CD4-positive, alpha-beta T cell treated with Interferon gamma for 1 hour (primary cell): ENCODE measurements around the gene TULP3.

Experiments
- DNase-seq: peaks from one replicate; pipeline ENCODE4 v3.0.0-alpha.2; 2020

TULP3 gene

GRCh38 chr12:2933586-2933985 lies 42.9 kb downstream of the TULP3 start:
- no peak for DNase-seq

DNA sequence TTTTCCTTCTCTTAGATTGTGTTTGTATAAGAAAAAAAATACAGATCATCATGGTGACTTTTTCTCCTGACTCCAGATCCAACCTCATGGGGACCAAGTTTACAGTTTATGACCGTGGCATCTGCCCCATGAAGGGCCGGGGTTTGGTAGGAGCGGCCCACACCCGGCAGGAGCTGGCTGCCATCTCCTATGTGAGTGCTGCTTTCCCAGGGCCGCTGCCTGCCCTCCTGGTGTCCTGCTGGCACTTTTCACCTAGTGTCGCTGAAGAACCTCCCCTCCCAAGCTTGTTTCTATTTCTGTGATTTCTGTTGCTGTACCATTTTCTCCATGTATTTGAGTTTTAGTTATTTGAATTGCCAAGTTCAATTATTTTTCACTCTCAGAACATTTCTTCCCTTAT lies 43.7 kb downstream of the TULP3 start:
- DNase-seq, result no peak

DNA sequence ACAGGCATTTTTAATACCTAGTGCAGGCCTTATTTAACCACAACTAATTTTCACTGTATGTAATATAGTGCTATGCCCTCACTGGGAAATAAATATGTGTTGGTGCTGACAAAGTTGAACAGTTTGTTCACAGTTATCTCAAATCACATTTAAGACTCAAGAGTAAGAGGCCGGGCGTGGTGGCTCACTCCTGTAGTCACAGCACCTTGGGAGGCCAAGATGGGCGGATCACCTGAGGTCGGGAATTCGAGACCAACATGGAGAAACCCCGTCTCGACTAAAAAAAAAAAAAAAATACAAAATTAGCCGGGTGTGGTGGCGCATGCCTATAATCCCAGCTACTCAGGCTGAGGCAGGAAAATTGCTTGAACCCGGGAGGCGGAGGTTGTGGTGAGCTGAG lies 45.6 kb downstream of the TULP3 start:
- DNase-seq, result no peak

- DNase-seq, result no peak
Observed at GRCh38 chr12:2937500-2937899, 46.8 kb downstream of the TULP3 start.

DNA sequence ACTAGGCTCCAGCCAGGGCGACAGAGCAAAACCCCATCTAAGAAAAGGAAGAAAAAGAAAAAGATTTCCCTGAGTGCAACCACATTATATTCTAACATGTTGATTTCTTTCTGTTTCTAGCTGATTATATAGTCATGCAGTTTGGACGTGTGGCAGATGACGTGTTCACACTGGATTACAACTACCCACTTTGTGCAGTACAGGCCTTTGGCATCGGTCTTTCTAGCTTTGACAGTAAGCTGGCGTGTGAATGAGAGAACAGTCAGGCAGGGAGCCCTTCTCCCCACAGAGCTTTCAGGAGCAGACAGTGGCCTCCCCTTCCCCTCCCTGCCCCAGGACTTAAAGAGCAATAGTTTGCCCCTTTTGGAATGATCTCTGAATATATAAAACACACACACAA lies 48.5 kb downstream of the TULP3 start:
- DNase-seq, result no peak

- DNase-seq, result no peak
Observed at GRCh38 chr12:2940564-2940963, 49.9 kb downstream of the TULP3 start.

DNA sequence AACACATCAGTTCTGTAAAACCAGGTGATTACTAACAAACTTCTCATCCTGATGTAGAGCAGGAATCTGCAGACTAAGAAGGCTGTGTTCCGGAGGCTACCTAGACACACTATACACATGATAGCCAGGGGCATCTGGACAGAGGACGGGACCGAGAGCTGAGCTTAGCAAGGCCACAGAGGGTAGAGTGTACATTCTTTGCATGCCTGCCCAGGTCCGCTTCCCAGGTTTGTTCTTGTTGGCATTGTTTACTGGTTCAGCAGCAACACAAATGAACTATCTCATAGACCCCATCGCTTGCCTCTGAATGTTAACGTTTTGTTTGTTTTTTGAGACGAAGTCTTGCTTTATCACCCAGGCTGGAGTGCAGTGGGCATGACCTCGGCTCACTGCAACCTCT lies 50.8 kb downstream of the TULP3 start:
- no peak for DNase-seq

DNA sequence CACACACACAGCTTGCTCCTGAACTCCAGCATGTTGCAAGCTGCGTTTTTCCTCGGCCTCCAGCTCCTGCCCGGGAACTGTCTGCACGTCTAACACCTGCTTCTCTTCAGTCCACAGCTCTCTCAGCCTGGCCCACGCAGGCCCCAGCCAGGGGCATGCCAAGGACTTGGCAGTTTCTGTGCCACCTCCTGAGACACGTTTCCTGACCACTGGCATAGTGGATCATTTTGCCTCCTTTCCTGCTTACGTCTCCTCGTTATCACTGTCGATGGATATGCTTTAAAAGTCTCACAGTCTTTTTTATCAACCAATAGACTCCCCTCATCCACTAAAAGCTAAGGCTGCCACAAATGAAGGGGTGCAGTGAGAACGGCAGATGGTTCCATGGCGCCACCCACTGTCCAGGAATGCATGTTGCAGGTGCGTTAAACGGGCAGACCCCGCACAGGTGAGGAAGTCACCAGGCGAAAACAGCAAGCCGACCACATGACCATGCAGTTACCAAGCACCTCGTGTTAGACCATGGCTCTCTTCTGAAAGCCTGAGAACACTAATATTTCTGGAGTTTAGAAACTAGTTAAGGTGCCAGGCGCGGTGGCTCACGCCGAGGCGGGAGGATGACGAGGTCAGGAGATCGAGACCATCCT lies 53.8 kb downstream of the TULP3 start:
- DNase-seq, result peak; percentile 24

DNA sequence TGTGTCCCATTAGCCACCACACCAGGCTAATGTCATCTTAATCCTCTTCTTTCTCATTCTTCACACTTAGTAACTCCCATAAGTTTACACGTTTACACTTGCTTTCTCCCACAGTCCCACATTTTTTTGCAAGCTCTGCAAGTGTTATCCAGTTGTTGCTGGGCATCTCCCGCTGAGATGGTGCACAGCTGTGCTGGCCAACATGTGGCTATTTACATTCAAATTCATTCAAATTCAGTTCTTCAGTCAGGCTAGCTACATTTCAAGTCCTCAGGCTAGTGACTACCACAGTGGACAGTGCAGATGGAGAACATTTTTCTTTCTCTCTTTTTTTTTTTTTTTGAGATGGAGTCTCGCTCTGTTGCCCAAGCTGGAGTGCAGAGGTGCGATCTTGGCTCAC lies 58.7 kb downstream of the TULP3 start:
- no peak for DNase-seq

DNA sequence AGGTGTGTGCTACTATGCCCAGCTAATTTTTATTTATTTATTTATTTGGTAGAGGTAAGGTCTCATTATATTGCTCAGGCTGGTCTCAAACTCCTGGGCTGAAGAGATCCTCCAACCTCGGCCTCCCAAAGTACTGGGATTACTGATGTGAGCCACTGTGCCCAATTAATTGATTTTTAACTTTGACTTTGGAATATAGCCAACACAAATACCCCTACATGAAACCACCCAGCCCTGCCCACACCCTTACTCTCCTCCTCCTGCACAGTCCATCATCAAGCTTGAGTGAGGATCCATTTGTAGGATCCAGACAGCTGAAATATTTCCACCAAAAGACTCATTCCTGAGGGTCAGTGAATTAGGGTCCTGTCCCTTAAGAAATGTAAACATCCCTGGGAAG lies 65.2 kb downstream of the TULP3 start:
- DNase-seq, result no peak

GRCh38 chr12:2957816-2958431 lies 67.2 kb downstream of the TULP3 start:
- no peak for DNase-seq

- no peak for DNase-seq
Observed at GRCh38 chr12:2958432-2959191, 67.9 kb downstream of the TULP3 start.

- DNase-seq, result no peak
Observed at GRCh38 chr12:2959192-2959504, 68.5 kb downstream of the TULP3 start, which contains the start of gene TEAD4. TSS of gene TEAD4 (plus strand) at chr12:2959397.

GRCh38 chr12:2959505-2960389 lies 69.1 kb downstream of the TULP3 start:
- no peak for DNase-seq

DNA sequence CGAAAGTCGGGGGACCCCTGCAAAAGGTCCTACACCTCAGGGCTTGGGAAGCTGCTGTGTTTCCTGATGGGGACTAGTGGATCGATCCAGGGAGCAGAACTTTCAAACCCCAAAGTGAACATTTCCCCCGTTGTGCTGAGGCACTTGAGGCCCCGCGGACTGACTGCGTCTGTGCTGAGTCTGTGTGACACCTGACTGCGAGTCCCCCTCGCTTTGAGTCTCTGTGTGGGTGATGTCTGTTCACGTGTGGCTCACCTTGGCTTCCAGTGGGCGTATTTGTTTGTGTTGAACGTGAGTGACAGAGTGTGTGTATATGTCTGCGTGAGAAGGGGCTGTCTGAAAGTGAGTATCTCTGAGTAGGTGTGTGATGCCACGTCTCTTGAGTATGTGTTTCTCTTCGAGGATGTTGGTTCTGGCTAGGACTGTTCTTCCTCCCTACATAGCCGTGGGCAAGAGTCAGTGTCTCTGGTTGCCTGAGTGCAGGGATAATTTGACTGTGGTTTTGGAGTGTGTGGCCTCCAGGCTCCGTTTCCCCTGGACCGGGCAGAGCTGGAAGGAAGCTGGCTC lies 69.8 kb downstream of the TULP3 start:
- DNase-seq, result no peak

DNA sequence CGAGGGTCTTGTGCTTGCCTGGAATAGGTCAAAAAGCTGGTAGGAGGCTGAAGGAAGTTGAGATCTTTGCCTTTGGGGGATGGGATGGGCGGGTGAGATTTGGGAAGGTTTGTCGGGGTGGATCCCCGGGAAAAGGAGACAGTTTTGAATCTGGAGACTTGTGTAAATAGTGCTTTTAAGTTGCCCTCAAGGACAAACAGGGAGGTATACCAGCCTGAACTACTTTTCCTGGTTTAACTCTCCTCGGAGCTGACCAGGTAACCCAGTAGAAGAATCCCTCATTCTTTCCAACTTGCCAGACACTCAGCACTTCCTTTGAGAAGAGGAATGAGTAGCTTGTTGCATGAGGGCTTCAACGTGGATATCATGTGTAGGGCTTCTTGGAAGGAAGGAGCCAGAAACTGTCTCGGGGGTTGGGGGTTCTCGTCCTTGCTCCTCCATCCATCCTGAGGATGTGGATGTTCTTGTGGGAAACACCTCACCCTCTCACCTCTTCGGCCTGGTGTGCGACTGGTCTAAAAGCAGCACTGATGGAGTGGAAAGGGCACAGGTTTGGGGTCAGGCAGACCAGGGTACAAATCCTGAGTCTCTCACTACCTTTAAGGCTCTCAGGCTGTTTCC lies 70.4 kb downstream of the TULP3 start:
- no peak for DNase-seq

DNA sequence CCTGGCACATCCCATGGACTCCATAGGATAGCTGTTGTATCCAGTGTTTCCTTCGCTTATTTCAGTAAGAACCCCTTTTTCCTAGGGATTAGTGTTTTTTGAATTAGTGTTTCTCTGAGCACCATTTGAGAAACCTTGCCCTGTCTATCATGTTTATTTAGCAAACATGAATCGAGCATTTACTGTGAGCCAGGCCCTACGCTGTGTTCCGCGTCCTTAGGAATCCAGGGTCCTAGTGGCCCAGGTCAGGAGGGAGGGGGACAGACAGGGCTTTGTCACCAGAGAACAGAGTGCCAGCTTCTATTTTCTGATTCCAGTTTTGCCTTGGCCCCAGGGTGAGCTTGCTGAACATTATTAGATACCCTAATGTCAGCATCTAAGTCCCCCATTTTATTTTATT lies 71.0 kb downstream of the TULP3 start:
- no peak for DNase-seq

DNA sequence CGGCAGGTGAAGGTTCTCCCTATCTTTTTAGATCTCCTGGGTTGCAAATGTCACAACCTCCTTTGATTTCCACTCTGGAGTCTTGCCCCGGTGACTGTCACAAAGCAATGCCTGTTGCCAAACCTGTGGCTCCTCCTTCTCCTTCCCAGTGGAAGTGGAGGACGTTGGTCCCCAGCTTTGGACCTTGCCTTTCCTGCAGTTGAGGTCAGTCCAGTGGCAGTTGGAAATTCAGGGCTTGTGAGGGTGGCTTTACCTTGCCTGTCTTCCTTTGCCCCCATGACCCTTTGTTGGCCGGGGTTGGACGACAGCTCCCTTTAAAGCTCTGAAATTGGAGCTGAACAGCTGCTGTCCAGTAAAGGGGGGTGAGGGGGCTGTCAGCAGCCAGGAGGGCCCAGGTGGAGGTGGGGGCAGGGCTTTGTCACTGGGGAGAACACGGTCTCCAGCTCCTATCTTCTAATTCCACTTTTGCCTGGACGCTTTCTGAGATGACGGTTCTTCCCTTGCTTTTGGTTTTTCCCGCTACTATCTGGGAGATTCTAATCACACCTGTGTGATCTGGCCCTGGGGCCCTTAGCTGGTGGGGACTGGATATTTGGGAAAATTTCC lies 72.6 kb downstream of the TULP3 start:
- DNase-seq, result no peak

GRCh38 chr12:2963760-2964292 lies 73.1 kb downstream of the TULP3 start:
- no peak for DNase-seq

DNA sequence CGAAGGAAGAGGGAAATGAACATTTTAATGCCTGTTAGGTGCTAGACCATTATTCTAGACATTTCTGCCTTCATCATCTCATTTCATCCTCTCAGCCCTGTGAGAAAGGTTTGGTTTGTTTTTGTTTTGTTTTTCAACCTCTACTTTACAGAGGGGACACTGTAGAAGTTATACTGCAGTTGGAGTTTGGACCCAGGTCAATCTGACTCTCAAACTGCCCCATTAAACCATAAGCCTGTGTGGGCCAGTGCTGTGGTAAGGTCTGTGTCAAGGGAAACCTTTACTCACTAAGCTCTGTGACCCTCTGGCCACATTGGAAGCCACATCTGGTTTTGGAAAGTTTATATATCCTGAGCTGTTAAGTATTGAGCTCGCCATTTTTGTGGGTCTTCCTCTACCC lies 77.0 kb downstream of the TULP3 start:
- DNase-seq, result no peak

- DNase-seq, result no peak
Observed at GRCh38 chr12:2970744-2971143, 80.1 kb downstream of the TULP3 start.

DNA sequence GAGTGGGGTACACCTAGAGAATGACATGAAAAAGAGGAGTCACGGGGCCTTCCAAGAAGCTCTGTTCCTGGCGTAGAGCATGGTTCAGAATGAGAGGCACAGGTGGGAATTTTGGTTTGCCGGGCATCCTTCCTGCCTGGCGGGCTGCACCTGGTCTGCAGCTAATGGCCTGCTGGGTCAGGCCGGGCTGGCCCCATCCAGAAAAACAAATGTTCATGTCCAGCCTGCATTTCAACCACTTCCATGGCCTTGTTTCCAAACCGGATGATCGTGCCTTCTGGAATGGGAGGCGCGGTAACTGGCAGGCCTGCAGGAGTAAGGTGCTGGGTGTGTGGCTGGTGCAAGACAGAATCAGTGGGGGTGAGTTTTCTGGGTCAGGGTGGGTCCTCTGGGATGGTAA lies 82.9 kb downstream of the TULP3 start:
- no peak for DNase-seq
